GM23248 (cell line): ENCODE measurements around the gene SLIT3.
A peak's percentile ranks its signal among the peaks of the same experiment; 100 is the strongest.

ENCODE experiments used
- EZH2 ChIP-seq: fragments of 200-600 bp; sonication (generic); IDR thresholded peaks from 2 replicates; pipeline ENCODE4 v1.6.1; 2018; ENCODE audit warnings: antibody characterized with exemption, mild to moderate bottlenecking; ENCODE audit not compliant: insufficient read depth, poor library complexity, severe bottlenecking
- EZH2phosphoT487 ChIP-seq: fragments of 200-600 bp; sonication (generic); IDR thresholded peaks from 2 replicates; pipeline ENCODE4 v1.6.1; 2018; ENCODE audit warnings: antibody characterized with exemption, moderate library complexity, mild to moderate bottlenecking, low read depth; ENCODE audit not compliant: insufficient read depth

GRCh38 chr5:168647083-168647482, 653.9 kb downstream of the SLIT3 start:
- TF ChIP-seq EZH2phosphoT487 (0 out of 2 replicates have a peak, but pooled peaks have one; percentile 37), EZH2 (no peak)
